ENCODE data around the gene KDELR1.
"Not testable (repeated sequence)": the region's sequence is repeated elsewhere in the genome, so short reads cannot be mapped to it uniquely, and the experiment has no call there.

KDELR1 gene

GRCh38 chr19:48397263-48398101, 6.1 kb upstream of the KDELR1 start:
- no peak for DNase-seq (ENCODE audit: low read depth)

- DNase-seq (ENCODE audit: low read depth) = no peak
These were observed 5.4 kb upstream of the KDELR1 start for GRCh38 chr19:48396824-48397176.

- DNase-seq (ENCODE audit: low read depth) = no peak
These were observed 4.9 kb upstream of the KDELR1 start for GRCh38 chr19:48396016-48396823.

- DNase-seq (ENCODE audit: low read depth) = no peak
These were observed 4.1 kb upstream of the KDELR1 start for GRCh38 chr19:48395499-48395898.

GRCh38 chr19:48395170-48395455, 3.8 kb upstream of the KDELR1 start:
- DNase-seq (ENCODE audit: low read depth) = no peak

GRCh38 chr19:48394331-48395169, 3.2 kb upstream of the KDELR1 start:
- DNase-seq (ENCODE audit: low read depth) = no peak

GRCh38 chr19:48393559-48394330, 2.4 kb upstream of the KDELR1 start, which contains the start of gene GRIN2D:
GRIN2D (plus strand) TSS chr19:48393668; CDS start chr19:48398393, 4,725 bp downstream.
- no peak for DNase-seq (ENCODE audit: low read depth)

- DNase-seq (ENCODE audit: low read depth) = no peak
These were observed 1.7 kb upstream of the KDELR1 start for GRCh38 chr19:48392860-48393558.

GRCh38 chr19:48392006-48392344, 624 bp upstream of the KDELR1 start:
- not testable (repeated sequence) for DNase-seq (ENCODE audit: low read depth)

GRCh38 chr19:48390188-48391099, 907 bp downstream of the KDELR1 start:
- no peak for DNase-seq (ENCODE audit: low read depth)

GRCh38 chr19:48386981-48387380, 4.4 kb downstream of the KDELR1 start:
- DNase-seq (ENCODE audit: low read depth) = no peak

GRCh38 chr19:48385461-48386087, 5.8 kb downstream of the KDELR1 start:
- no peak for DNase-seq (ENCODE audit: low read depth)

- no peak for DNase-seq (ENCODE audit: low read depth)
These were observed 9.1 kb downstream of the KDELR1 start for GRCh38 chr19:48382286-48382685.

- no peak for DNase-seq (ENCODE audit: low read depth)
These were observed 10.0 kb downstream of the KDELR1 start for GRCh38 chr19:48381178-48381950.

GRCh38 chr19:48379058-48379457, 12.3 kb downstream of the KDELR1 start:
- DNase-seq (ENCODE audit: low read depth) = no peak

- DNase-seq (ENCODE audit: low read depth) = no peak
These were observed 13.2 kb downstream of the KDELR1 start for GRCh38 chr19:48378194-48378570.

GRCh38 chr19:48373567-48373966, 17.8 kb downstream of the KDELR1 start:
- no peak for DNase-seq (ENCODE audit: low read depth)

- DNase-seq (ENCODE audit: low read depth) = no peak
These were observed 18.4 kb downstream of the KDELR1 start for GRCh38 chr19:48372904-48373303.

- not testable (repeated sequence) for DNase-seq (ENCODE audit: low read depth)
These were observed 19.6 kb downstream of the KDELR1 start for GRCh38 chr19:48371771-48372170.

All from non-pigmented ciliary epithelial cell (primary cell).